H1 (cell line): ENCODE measurements around the gene AGR3.

Experiments used
- CREB1 ChIP-seq: IDR thresholded peaks from 2 replicates; pipeline ENCODE4 v1.6.1; 2012; ENCODE audit warnings: inconsistent platforms
- CTCF ChIP-seq, 3 experiments: IDR thresholded peaks; 1 replicate in 2 of 3; 2 replicates in 1 of 3; pipeline versions ENCODE4 v1.5.1 to v1.6.1; 2011; ENCODE audit warnings: low read length in 3 of 3, mild to moderate bottlenecking in 3 of 3, inconsistent platforms in 2 of 3, low read depth in 1 of 3, moderate library complexity in 1 of 3; ENCODE audit not compliant: insufficient read depth in 1 of 3; ENCODE audit errors: control extremely low read depth in 1 of 3
- FOSL1 ChIP-seq: IDR thresholded peaks from 2 replicates; pipeline ENCODE4 v1.6.1; 2011; ENCODE audit warnings: mild to moderate bottlenecking, low read depth, low read length, moderate library complexity; ENCODE audit not compliant: insufficient read depth
- GABPA ChIP-seq: IDR thresholded peaks from 2 replicates; pipeline ENCODE4 v1.6.1; 2011; ENCODE audit warnings: mild to moderate bottlenecking, low read length, moderate library complexity, borderline replicate concordance; ENCODE audit not compliant: insufficient read depth
- POLR2A ChIP-seq, 2 experiments: IDR thresholded peaks; 1 replicate in 1 of 2; 2 replicates in 1 of 2; pipeline ENCODE4 v1.6.1; 2011; ENCODE audit warnings: low read depth in 2 of 2, low read length in 2 of 2, mild to moderate bottlenecking in 2 of 2; ENCODE audit errors: control extremely low read depth in 1 of 2
- TAF1 ChIP-seq: IDR thresholded peaks from 2 replicates; pipeline ENCODE4 v1.6.1; 2011; ENCODE audit warnings: mild to moderate bottlenecking, low read depth, low read length

GRCh38 chr7:16841681-16842080 is 40.1 kb downstream of the AGR3 start:
- TF ChIP-seq TAF1 (no peak), POLR2A (IDR thresholded peaks at IDR 0.05; ENCODE audit: control extremely low read depth in 1 of 2, low read depth in 2 of 2, low read length in 2 of 2) (no peak), FOSL1 (no peak), GABPA (no peak), CTCF (IDR thresholded peaks at IDR 0.05; ENCODE audit: control extremely low read depth in 1 of 3, insufficient read depth in 1 of 3, low read depth in 1 of 3, low read length in 3 of 3) (no peak), CREB1 (no peak)
